HG03103 (cell line): ENCODE results near the gene ZNF133.

ENCODE experiments used
- ATAC-seq: cut with Tn5 transposase; IDR thresholded peaks from one replicate; pipeline ENCODE4 v1.9.1; 2021; ENCODE audit warnings: low read depth; ENCODE audit not compliant: unreplicated experiment

ZNF133 gene

GRCh38 chr20:18360635-18361034, 72.3 kb downstream of the ZNF133 start:
- ATAC-seq: no peak

- no peak for ATAC-seq
Observed at GRCh38 chr20:18361678-18362077, 73.4 kb downstream of the ZNF133 start.

DNA sequence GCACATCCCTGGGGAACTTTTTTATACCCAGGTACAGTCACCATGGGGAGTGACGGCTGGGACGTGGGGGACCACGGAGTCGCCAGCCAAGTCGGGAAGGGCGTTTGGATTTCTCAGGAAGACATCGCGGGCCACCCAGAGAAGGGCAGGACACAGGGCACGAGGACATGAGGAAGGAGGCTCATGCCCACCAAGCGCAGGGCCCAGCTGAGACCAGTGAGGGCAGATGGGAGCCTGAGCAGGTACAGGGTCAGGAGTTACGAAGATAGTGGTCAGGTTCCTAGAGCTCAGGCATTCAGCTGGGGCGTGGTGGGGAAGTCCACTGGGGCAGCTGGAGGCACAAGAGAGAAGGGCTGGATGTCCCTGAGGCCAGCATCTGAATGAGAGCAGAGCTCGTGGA, 74.6 kb downstream of the ZNF133 start:
- ATAC-seq: no peak

GRCh38 chr20:18363708-18364107, 75.4 kb downstream of the ZNF133 start:
- no peak for ATAC-seq

DNA sequence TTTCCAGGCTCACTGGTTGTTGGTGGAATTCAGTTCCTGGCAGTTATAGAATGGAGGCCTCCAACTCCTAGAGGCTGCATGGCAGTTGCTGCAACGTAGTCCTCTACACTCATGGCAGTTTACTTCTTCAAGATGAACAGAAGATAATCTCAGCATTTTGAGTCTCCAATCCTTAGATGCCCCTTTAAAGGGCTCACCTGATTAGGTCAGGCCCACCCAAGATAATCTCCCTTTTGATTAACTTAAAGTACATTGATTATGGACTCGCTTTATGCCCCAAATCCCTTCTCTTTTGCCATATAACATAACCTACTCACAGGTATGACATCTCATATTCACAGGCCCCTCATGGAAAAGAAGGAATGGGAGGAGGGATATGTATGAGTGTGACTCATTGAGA, 76.4 kb downstream of the ZNF133 start:
- ATAC-seq: no peak
